Transverse colon (tissue), 4 donors: Measurements from ENCODE around the gene PRRG4.
"Not testable (repeated sequence)": the region's sequence is repeated elsewhere in the genome, so short reads cannot be mapped to it uniquely, and the experiment has no call there.

ENCODE experiments used
- POLR2AphosphoS5 ChIP-seq, 3 donors: sonication (generic); formaldehyde crosslinking; IDR thresholded peaks; one replicate each; pipeline ENCODE4 v1.6.1; 2016; ENCODE audit warnings: antibody characterized with exemption in 3 of 3
- TF ChIP-seq, protein P1 (sequence below), 5 experiments: fragments of 200-600 bp in 3 of 5; fragments of 450-650 bp in 2 of 5; sonication (generic) in 3 of 5; IDR thresholded peaks; 1 replicate in 2 of 5; 2 replicates in 3 of 5; pipeline ENCODE4 v1.5.1; 2016 to 2017; ENCODE audit warnings: antibody characterized with exemption in 5 of 5, inconsistent platforms in 3 of 5, mild to moderate bottlenecking in 2 of 5, moderate library complexity in 1 of 5

DNA sequence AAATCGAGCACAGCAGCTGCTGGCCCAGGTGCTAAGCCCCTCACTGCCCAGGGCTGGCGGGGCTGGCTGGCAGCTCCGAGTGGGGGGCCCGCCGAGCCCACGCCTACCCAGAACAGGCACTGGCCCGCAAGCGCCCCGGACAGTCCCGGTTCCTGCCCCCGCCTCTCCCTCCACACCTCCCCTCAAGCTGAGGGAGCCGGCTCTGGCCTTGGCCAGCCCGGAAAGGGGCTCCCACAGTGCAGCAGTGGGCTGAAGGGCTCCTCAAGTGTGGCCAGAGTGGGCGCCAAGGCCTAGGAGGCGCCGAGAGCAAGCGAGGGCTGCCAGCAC is 58.6 kb downstream of the PRRG4 start:
- TF ChIP-seq, protein P1, sequence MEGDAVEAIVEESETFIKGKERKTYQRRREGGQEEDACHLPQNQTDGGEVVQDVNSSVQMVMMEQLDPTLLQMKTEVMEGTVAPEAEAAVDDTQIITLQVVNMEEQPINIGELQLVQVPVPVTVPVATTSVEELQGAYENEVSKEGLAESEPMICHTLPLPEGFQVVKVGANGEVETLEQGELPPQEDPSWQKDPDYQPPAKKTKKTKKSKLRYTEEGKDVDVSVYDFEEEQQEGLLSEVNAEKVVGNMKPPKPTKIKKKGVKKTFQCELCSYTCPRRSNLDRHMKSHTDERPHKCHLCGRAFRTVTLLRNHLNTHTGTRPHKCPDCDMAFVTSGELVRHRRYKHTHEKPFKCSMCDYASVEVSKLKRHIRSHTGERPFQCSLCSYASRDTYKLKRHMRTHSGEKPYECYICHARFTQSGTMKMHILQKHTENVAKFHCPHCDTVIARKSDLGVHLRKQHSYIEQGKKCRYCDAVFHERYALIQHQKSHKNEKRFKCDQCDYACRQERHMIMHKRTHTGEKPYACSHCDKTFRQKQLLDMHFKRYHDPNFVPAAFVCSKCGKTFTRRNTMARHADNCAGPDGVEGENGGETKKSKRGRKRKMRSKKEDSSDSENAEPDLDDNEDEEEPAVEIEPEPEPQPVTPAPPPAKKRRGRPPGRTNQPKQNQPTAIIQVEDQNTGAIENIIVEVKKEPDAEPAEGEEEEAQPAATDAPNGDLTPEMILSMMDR (IDR thresholded peaks at IDR 0.05), result not testable (repeated sequence)
- not testable (repeated sequence) for TF ChIP-seq POLR2AphosphoS5 (IDR thresholded peaks at IDR 0.05)
